ENCODE data around the gene NFKBIA. TPM values are rescaled to one million over a fixed set of nuclear protein-coding genes. Genes with fewer than 3 reads are reported as not detected.
"Not testable (repeated sequence)": the region's sequence is repeated elsewhere in the genome, so short reads cannot be mapped to it uniquely, and the experiment has no call there.

NFKBIA gene
- total RNA-seq, 2 experiments from 2014 or later, result 390 to 393 TPM

GRCh38 chr14:35378425-35379233 lies 25.9 kb downstream of the NFKBIA start:
- Mint-ChIP-seq H3K4me1 (ENCODE audit: low read depth) (peaks cover 4% of the 10 kb centered on the region), H3K36me3 (no peaks in the 10 kb centered on the region), H3K9me3 (no peaks in the 10 kb centered on the region), H3K27ac (no peak overlapping the region), H3K27me3 (no peaks in the 10 kb centered on the region), H3K4me3 (no peak overlapping the region)
- CTCF ChIA-PET, result no interaction called here
- POLR2A ChIA-PET, result interaction anchor here (0.6 kb wide), 1 partner anchor 191 kb away, joined by 3 read pairs; no protein-coding TSS in a partner anchor
- intact Hi-C loops (cut with micrococcal nuclease), result no loop called here
- no peak for DNase-seq

DNA sequence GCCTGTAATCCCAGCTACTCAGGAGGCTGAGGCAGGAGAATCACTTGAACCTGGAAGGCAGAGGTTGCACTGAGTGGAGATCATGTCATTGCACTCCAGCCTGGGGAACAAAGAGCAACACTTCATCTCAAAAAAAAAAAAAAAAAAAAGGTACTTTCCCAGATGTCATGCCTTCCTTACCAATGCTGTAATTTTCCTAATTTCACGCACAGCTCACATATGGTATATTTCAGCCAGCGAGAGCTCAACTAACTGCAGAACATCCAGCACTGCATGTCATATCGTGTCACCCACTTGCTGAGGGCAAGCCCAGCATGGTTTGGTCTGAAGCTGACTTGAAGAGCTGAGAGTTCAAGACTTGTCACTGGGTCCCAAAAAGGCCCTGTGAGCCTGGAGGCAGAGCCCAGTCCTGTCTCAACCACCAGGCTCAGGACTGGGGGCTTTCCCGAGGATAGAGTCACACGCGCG lies 29.0 kb downstream of the NFKBIA start:
- intact Hi-C loops (cut with micrococcal nuclease), result no loop called here
- no peaks in the 10 kb centered on the region for H3K27me3 Mint-ChIP-seq
- DNase-seq, result no peak
- peaks cover 4% of the 10 kb centered on the region for H3K4me1 Mint-ChIP-seq (ENCODE audit: low read depth)
- CTCF ChIA-PET, result interaction anchor here (1.4 kb wide), 1 partner anchor 235 kb away, joined by 4 read pairs; no protein-coding TSS in a partner anchor
- POLR2A ChIA-PET, result interaction anchor here (0.6 to 1.2 kb wide), 3 partner anchors 9 to 213 kb away, joined by 3 to 4 read pairs (median 3); partner anchors contain the start of gene NFKBIA
- H3K4me3 Mint-ChIP-seq, result no peak overlapping the region
- peak overlapping the region; percentile 23 for H3K27ac Mint-ChIP-seq
- H3K36me3 Mint-ChIP-seq, result peaks cover 8% of the 10 kb centered on the region
- peaks cover 8% of the 10 kb centered on the region for H3K9me3 Mint-ChIP-seq

- Mint-ChIP-seq H3K36me3 (peaks cover 8% of the 10 kb centered on the region), H3K27ac (no peak overlapping the region), H3K27me3 (no peaks in the 10 kb centered on the region), H3K9me3 (peaks cover 11% of the 10 kb centered on the region), H3K4me3 (no peak overlapping the region), H3K4me1 (ENCODE audit: low read depth) (peaks cover 4% of the 10 kb centered on the region)
- DNase-seq, result no peak
- intact Hi-C loops (cut with micrococcal nuclease), result no loop called here
- ChIA-PET POLR2A (interaction anchor here (1.3 kb wide), 1 partner anchor 30 kb away, joined by 5 read pairs; the partner anchor contains the start of gene NFKBIA), CTCF (interaction anchor here (1.4 kb wide), 1 partner anchor 233 kb away, joined by 4 read pairs; no protein-coding TSS in a partner anchor)
Measured at GRCh38 chr14:35374263-35374712, 30.3 kb downstream of the NFKBIA start.

DNA sequence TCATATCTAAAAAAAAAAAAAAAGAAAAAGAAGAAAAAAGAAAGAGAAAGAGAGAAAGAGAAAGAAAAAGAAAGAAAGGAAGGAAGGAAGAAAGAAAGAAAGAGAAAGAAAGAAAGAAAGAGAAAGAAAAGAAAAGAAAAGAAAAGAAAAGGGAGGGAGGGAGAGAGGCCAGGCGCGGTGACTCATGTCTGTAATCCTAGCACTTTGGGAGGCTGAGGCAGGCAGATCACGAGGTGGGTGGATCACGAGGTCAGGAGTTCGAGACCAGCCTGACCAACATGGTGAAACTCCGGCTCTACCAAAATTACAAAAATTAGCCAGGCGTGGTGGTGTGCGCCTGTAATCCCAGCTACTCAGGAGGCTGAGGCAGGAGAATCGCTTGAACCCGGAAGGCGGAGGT lies 31.3 kb downstream of the NFKBIA start:
- CTCF ChIA-PET; H3K4me1 Mint-ChIP-seq (ENCODE audit: low read depth); H3K36me3 Mint-ChIP-seq; H3K27me3 Mint-ChIP-seq; H3K27ac Mint-ChIP-seq; POLR2A ChIA-PET; intact Hi-C loops (cut with micrococcal nuclease); H3K4me3 Mint-ChIP-seq; DNase-seq: not testable (repeated sequence)
- H3K9me3 Mint-ChIP-seq, result peaks cover 11% of the 10 kb centered on the region

GRCh38 chr14:35370969-35371368 lies 33.6 kb downstream of the NFKBIA start:
- ChIA-PET CTCF (no interaction called here), POLR2A (interaction anchor here (8.5 kb wide), 1 partner anchor 30 kb away, joined by 181 read pairs; the partner anchor contains the start of gene NFKBIA)
- DNase-seq, result no peak
- H3K27ac Mint-ChIP-seq, result no peak overlapping the region
- no peak overlapping the region for H3K4me3 Mint-ChIP-seq
- H3K27me3 Mint-ChIP-seq, result no peaks in the 10 kb centered on the region
- H3K36me3 Mint-ChIP-seq, result peaks cover 8% of the 10 kb centered on the region
- peaks cover 30% of the 10 kb centered on the region for H3K4me1 Mint-ChIP-seq (ENCODE audit: low read depth)
- peaks cover 11% of the 10 kb centered on the region for H3K9me3 Mint-ChIP-seq
- intact Hi-C loops (cut with micrococcal nuclease), result no loop called here

DNA sequence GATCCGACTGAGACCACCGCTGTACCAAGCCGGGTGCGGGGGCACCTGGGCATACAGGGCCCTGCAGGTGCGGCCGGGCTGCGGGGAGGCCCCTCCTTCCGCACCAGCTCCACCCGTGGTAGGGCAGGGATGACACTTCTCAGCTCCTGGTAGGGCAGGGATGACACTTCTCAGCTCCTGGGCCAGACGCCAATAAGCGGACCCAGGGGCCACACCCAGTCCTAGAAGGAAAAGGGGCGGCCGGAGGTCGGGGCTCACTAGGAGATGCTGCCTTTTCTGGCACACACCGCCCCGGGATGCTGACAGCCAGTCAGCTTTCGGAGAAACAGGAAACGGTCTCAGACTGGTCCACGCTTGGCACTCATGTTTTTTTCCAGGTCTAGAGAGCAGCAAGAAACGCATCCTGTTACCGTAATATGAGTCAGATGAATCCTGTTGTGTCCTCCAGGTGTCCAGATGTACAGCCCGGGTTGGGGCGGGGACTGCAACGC lies 34.8 kb downstream of the NFKBIA start:
- peaks cover 35% of the 10 kb centered on the region for H3K4me1 Mint-ChIP-seq (ENCODE audit: low read depth)

DNA sequence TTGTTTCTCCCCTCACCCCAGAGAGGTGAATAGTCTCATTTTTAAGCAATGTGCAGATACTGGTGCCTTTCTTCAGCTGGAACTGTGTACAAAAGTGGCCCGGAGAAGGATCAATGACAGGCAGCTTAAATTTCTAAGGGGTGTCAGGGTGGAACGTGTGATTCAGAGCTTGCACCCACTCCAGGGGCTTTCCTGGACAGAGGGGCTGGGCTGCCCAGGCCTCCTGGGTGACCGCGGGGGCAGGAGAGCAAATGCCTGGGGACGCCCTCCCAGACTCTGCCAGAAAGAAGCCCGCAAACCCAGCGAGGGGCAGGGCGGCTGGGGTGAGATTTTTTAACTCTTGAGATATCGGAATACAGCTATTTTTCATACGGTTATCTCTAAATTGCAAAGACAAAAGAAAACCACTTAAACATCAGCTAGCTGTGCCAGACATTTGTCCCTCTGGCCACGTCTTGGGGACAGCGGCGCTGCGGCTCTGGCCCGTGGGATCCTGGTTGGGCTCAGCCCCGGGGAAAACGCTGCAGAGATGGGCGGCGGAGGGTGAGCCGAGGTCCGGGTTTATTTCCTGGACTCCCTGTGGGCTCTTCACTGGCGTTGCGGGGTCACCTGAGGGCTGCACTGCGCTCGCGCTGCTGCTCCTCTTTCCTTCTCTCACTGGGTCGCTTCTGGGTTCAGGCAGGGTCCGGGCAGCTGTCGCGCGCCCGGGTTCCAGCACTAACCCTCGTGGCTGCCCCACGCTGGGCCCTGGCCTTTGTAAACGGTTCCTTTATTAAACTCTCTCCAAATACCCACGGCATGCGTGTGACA lies 35.8 kb downstream of the NFKBIA start:
- Mint-ChIP-seq H3K9me3 (peaks cover 11% of the 10 kb centered on the region), H3K4me1 (ENCODE audit: low read depth) (peaks cover 37% of the 10 kb centered on the region), H3K27me3 (no peaks in the 10 kb centered on the region), H3K27ac (no peak overlapping the region), H3K4me3 (no peak overlapping the region), H3K36me3 (peaks cover 8% of the 10 kb centered on the region)
- CTCF ChIA-PET, result interaction anchor here (0.6 to 1.4 kb wide), 2 partner anchors 154 to 228 kb away, joined by 3 to 4 read pairs; no protein-coding TSS in a partner anchor
- intact Hi-C loops (cut with micrococcal nuclease), result no loop called here
- DNase-seq, result no peak
- POLR2A ChIA-PET, result interaction anchor here (1.3 to 8.5 kb wide), 2 partner anchors 32 to 77 kb away, joined by 3 to 181 read pairs; partner anchors contain the start of gene NFKBIA

More for the DNA sequence above, 34.8 kb downstream of the NFKBIA start:
- ChIA-PET POLR2A (interaction anchor here (1.3 to 8.5 kb wide), 2 partner anchors 31 to 78 kb away, joined by 3 to 181 read pairs; partner anchors contain the start of gene NFKBIA), CTCF (no interaction called here)
- peaks cover 11% of the 10 kb centered on the region for H3K9me3 Mint-ChIP-seq
- no peak overlapping the region for H3K4me3 Mint-ChIP-seq
- H3K27me3 Mint-ChIP-seq, result no peaks in the 10 kb centered on the region
- intact Hi-C loops (cut with micrococcal nuclease), result no loop called here
- peak; percentile 46 for DNase-seq
- peaks cover 8% of the 10 kb centered on the region for H3K36me3 Mint-ChIP-seq
- H3K27ac Mint-ChIP-seq, result no peak overlapping the region

DNA sequence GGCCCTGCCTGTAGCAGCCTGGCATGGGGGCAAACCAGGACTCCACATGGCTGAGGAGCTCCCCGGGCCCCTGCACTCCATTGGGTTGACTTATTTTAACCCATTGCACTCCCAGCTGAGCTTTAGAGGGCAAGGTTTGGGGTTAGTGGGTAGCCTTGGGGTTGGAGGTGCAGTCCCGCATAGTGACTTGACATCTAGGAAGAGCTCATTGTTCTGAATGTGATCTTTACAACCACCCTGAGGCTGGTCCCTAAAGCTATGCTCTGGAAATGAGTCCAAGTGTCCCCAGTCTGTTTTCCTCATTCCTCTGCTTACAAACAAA lies 36.4 kb downstream of the NFKBIA start:
- no peak overlapping the region for H3K27ac Mint-ChIP-seq

DNA sequence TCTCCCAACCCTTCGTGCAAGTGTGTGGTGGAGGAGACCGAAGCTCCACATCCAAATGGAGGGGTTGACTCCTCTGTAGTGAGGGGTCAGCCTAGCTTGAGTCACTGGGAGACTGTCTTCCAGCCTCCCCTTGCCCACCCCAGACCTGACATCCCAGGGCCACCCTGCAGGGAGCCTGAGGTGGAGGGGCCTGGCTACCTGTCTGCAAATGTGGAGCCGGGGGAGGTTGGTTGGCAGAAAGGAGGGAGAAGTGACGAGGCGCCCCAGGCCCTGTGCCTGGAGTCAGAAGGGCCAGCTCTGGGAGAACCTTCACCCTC lies 37.5 kb downstream of the NFKBIA start:
- intact Hi-C loops (cut with micrococcal nuclease), result no loop called here
- H3K4me3 Mint-ChIP-seq, result no peak overlapping the region
- no peaks in the 10 kb centered on the region for H3K27me3 Mint-ChIP-seq

More for the DNA sequence above, 36.4 kb downstream of the NFKBIA start:
- H3K4me1 Mint-ChIP-seq (ENCODE audit: low read depth), result peaks cover 40% of the 10 kb centered on the region
- H3K4me3 Mint-ChIP-seq, result no peak overlapping the region
- DNase-seq, result no peak
- intact Hi-C loops (cut with micrococcal nuclease), result no loop called here
- H3K9me3 Mint-ChIP-seq, result peaks cover 11% of the 10 kb centered on the region
- H3K27me3 Mint-ChIP-seq, result no peaks in the 10 kb centered on the region
- CTCF ChIA-PET, result interaction anchor here (0.6 to 1.4 kb wide), 3 partner anchors 55 to 227 kb away, joined by 3 to 4 read pairs (median 3); no protein-coding TSS in a partner anchor
- H3K36me3 Mint-ChIP-seq, result peaks cover 8% of the 10 kb centered on the region
- POLR2A ChIA-PET, result interaction anchor here (0.8 to 8.5 kb wide), 2 partner anchors 33 to 35 kb away, joined by 4 to 181 read pairs; partner anchors contain the start of gene NFKBIA

GRCh38 chr14:35366521-35366976 lies 38.0 kb downstream of the NFKBIA start:
- POLR2A ChIA-PET, result interaction anchor here (0.9 to 8.5 kb wide), 4 partner anchors 9 to 52 kb away, joined by 3 to 181 read pairs (median 26); partner anchors contain the start of gene NFKBIA
- intact Hi-C loops (cut with micrococcal nuclease), result no loop called here
- H3K36me3 Mint-ChIP-seq, result peaks cover 8% of the 10 kb centered on the region
- CTCF ChIA-PET, result interaction anchor here (1.0 to 1.3 kb wide), 2 partner anchors 38 to 49 kb away, joined by 3 to 9 read pairs; partner anchors contain the start of gene NFKBIA
- H3K27me3 Mint-ChIP-seq, result no peaks in the 10 kb centered on the region
- peaks cover 11% of the 10 kb centered on the region for H3K9me3 Mint-ChIP-seq
- DNase-seq, result no peak
- H3K27ac Mint-ChIP-seq, result peak overlapping the region; percentile 96
- peaks cover 40% of the 10 kb centered on the region for H3K4me1 Mint-ChIP-seq (ENCODE audit: low read depth)
- no peak overlapping the region for H3K4me3 Mint-ChIP-seq

More for the DNA sequence above, 37.5 kb downstream of the NFKBIA start:
- Mint-ChIP-seq H3K36me3 (peaks cover 8% of the 10 kb centered on the region), H3K27ac (peak overlapping the region; percentile 60), H3K4me1 (ENCODE audit: low read depth) (peaks cover 40% of the 10 kb centered on the region), H3K9me3 (peaks cover 11% of the 10 kb centered on the region)
- DNase-seq, result no peak
- ChIA-PET POLR2A (interaction anchor here (8.5 kb wide), 1 partner anchor 34 kb away, joined by 181 read pairs; the partner anchor contains the start of gene NFKBIA), CTCF (no interaction called here)

DNA sequence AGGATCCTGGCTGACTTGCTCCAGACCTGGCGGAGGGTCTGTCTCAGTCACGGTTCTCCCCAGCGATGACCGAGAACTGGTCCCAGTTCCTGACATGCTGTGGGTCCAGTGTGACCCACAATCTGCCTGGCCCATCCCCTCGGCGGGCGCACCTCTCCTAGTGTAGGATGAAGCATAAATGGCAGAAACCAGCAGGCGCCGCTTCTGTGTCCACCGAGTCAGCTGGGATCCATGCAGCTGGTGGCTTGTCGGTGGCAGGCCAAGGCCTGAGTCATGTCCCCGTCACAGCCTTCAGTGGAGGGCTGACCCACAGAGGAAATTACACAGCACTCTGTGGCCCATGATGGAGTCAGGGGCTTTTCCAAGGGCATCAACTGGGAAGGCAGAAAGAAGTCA lies 38.5 kb downstream of the NFKBIA start:
- peaks cover 5% of the 10 kb centered on the region for H3K36me3 Mint-ChIP-seq
- POLR2A ChIA-PET, result interaction anchor here (0.9 to 8.5 kb wide), 10 partner anchors 10 to 243 kb away, joined by 3 to 181 read pairs (median 9); partner anchors contain the start of genes NFKBIA, PRORP and PSMA6
- H3K4me1 Mint-ChIP-seq (ENCODE audit: low read depth), result peaks cover 41% of the 10 kb centered on the region
- no peak overlapping the region for H3K4me3 Mint-ChIP-seq
- CTCF ChIA-PET, result interaction anchor here (0.8 to 1.5 kb wide), 10 partner anchors 9 to 80 kb away, joined by 3 to 9 read pairs (median 3); partner anchors contain the start of gene NFKBIA
- H3K9me3 Mint-ChIP-seq, result peaks cover 7% of the 10 kb centered on the region
- H3K27ac Mint-ChIP-seq, result peak overlapping the region; percentile 96
- H3K27me3 Mint-ChIP-seq, result no peaks in the 10 kb centered on the region
- DNase-seq, result peak; percentile 80
- intact Hi-C loops (cut with micrococcal nuclease), result no loop called here
